GM19351 (cell line): Measurements from ENCODE around the gene ZNF200.

Experiments
- ATAC-seq: cut with Tn5 transposase; IDR thresholded peaks from one replicate; pipeline ENCODE4 v1.9.1; 2021; ENCODE audit warnings: mild to moderate bottlenecking, moderate library complexity; ENCODE audit not compliant: unreplicated experiment

The ZNF200 gene

DNA sequence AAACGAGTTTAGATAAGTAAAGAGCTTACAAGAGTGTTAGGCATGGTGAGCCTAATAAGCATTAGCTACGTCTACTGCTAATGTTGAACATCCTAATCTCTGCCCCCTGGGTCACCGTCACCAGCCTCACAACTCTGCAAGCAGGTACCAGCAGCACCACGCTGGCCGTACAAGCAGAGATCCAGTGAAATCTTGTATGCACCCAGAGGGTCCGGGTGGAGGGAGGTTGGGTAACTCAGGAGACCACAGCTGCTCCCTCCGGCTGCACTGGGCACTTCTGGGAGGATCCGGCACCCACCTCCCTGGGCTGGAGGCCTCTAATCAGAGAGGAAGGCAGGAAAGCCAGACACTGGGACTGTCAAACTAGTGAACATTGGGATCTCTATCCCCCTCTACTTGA is 55.3 kb downstream of the ZNF200 start:
- ATAC-seq = no peak

DNA sequence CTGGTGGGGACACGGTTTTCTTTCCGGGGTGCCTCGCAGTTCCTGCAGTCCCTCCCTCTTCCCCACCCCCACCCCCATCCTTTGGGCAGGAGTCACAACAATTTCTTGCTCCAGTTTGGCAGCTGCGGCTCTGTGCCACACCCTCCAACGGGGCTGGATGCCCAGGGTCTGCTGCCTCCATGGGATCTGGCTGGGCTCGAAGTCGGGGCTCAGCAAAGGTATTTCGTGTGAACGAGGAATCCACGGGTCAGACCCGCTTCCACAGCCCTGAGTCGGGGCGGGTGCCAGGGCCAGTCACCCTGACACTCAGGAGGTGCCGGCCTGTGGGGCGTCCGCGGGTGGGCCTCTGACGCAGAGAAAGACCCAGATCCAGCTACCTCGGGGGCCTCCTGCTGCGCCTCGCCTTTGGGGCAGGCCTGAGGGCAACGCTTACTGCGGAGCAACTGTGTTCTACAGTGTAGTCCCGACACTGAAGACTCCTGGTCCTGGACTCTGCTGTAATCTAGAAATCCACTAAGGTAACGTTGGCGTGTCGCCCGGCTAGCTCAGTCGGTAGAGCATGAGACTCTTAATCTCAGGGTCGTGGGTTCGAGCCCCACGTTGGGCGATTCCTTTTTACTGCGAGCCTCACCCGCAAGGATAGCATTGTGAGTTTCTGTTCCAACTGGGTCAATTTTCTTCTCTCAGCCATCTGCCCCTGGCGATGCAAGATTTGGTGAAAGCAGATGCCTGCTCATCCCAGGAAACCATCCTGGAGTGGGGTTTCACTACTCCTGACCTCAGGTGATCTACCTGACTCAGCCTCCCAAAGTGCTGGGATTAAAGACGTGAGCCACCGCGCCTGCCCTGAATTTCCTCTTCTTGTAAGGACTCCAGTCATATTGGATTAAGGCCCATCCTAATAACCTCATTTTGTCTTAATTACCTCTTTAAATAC is 59.5 kb downstream of the ZNF200 start:
- ATAC-seq = no peak

DNA sequence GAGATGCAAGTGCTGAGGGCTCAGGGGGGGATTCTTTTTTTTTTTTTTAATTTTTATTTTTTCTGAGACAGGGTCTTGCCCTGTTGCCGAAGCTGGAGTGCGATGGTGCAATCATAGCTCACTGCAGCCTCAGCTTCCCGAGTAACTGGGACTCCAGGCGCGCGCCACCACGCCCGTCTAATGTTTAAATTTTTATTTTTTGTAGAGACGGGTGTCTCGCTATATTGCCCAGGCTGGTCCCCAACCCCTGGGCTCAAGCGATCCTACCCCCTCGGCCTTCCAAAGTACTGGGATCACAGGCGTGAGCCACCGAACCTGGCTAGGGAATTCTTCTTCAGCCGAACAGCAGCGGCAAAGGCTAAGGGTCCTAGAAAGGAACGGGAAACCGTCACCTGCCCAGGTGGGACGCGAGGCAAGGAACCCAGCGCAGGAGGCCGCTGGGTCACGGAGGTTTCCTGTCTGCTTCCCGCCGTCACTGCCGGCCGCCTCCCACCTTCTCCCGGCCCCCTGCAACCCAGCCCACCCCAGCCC is 60.3 kb downstream of the ZNF200 start:
- ATAC-seq = no peak

DNA sequence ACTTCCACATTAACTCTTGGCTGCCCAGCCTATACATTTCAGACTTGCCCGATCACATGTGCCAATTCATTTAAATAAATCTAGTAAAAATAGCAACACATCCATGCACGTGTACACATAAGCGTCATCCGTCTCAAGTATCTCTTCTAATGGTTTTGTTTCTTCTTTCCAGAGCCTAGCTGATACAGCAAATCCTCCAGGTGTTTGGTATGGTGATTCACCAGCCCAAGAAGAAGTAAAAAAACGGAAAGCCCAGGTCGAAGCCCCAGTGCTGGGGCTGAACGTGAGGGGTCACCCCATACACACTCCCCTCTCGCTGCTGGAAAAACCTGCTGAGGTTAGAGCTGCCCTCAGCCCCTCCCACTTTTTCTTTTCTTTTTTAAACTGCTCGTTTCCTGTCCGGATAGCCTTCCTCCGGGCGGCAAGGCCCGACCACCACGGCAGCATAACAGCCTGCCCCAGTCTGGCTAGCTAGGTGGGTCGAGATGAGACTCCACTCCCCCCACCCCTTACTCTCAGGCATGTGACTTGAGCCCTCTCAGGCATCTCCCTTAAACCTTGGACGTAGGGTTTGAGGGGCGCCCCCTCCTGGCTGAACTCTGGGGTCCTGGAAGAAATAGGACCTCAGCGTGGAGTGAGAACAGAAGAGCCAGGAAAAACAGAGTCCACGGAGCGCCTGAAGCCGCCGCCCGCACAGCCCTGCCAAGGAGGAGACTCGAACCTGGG is 60.9 kb downstream of the ZNF200 start:
- no peak for ATAC-seq
